ENCODE measurements around the gene BCL2L14. TPM values are rescaled to one million over a fixed set of nuclear protein-coding genes. Genes with fewer than 3 reads are reported as not detected.
A peak's percentile ranks its signal among the peaks of the same experiment; 100 is the strongest.

BCL2L14 gene
- total RNA-seq (2014; rRNA removed; shearing (Covaris generic)) = not detected in 2 replicates

GRCh38 chr12:12070674-12071656 lies at the start of gene BCL2L14:
Gene BCL2L14 (plus strand): TSS chr12:12070939. CDS start chr12:12079306, 8,367 bp downstream.
- DNase-seq (ENCODE audit: low read depth) = peak; percentile 3

GRCh38 chr12:12022306-12022936 lies 48.3 kb upstream of the BCL2L14 start:
- DNase-seq (ENCODE audit: low read depth) = no peak

- no peak for DNase-seq (ENCODE audit: low read depth)
Observed at GRCh38 chr12:12023456-12023855, 47.3 kb upstream of the BCL2L14 start.

DNA sequence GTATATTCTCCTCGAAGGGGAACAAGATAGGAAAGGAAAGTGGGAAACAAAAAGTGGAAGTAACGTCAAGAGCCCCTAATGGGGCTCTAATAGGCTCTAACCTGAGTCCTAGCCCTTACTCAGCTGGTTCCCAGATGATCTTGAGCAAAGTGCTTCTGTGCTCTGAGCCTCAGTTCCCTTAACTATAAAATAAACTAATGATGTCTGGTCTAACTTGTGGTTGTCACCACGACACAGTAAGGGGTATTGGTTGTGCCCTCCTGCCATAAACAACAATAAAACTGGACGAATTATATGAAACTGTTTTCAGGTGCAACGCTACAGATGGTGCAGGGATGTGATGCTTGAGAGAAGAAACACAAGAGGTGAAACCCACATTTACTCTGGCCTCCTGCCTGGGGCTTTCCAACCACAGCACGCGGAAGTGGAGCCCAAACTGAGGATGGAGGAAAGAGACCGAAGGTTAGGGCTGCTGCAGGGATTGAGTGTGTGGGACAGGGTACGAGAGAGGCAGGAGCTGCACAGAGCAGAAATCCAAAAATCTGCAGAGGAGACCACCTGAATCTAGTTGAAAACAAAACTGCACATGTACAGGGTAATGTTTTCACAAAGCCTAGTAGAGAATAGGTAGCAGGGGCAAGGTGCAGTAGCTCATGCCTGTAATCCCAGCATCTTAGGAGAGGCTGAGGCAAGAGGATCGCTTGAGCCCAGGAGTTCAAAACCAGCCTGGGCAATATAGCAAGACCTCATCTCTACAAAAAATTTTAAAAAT lies 45.6 kb upstream of the BCL2L14 start:
- no peak for DNase-seq (ENCODE audit: low read depth)

DNA sequence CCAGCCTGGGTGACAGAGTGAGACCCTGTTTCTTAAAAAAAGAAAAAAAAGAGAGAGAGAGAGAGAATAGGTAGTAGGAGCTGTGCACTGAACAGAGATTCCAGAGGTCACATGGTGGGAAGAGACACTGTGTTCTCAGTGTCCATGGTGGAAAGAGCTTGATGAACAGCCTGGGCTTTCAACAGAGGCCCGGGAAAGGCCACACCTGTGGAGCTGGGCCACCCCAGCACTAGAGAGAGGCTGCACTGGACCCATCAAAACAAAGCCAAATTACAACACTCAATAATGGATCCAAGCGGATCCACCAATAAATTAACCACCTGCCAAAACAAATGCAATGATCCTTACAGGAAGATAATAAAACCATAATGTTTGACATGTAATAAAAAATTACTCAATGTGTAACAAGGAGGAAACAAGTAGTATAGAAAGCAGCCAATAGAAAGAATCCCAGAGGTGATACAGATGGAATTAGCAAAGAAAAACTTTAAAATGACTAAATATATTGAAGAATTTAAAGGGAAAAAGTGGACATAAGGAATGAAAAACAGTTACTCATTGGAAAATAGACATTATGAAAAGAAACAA lies 44.8 kb upstream of the BCL2L14 start:
- DNase-seq (ENCODE audit: low read depth) = no peak

DNA sequence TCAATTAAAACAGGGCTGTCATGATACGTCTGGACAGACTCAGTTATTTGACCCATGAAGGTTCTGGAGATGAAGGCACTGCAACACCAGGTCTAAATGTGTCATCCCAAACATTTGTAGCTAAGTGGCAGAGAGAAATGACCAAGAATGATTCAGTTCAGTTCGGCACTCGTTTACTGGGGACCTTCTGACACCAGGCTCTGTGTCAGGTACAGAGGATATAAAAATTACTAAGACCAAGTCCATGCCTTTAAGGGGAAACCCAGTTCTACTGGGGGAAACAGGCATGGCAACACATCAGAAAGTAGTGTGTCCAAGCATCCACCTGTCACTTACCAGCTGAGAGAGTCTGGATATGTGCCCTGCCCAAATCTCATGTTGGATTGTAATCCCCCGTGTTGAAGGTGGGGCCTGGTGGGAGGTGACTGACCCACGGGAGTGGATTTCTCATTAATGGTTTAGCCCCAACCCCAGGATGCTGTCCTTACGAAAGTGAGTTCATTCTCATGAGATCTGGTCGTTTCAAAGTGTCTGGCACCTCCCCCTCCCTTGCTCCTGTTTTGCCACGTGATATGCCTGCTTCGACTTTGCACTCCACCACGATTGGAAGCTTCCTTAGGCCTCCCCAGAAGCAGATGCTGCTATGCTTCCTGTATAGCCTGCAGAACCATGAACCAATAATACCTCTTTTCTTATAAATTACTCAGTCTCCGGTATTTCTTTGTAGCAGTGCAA lies 41.9 kb upstream of the BCL2L14 start:
- DNase-seq (ENCODE audit: low read depth) = no peak

DNA sequence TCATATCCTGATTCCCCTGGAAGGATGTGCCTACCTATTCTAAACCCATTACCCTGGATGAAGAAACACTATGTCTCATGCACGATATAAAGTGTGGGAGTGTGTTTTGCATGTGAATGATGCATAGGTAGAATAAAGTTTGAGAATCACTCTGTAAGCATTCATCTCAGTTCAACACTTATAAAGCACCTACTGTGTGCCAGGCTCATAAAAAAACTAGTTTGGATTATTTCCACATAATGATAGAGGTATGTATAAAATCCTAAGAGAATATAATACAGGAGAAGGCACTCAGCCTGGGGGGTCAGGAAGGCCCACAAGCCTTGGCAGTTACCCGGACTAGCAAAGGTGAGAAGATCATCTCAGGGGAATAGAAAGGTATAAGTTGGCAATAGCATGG lies 41.1 kb upstream of the BCL2L14 start:
- DNase-seq (ENCODE audit: low read depth) = no peak

DNA sequence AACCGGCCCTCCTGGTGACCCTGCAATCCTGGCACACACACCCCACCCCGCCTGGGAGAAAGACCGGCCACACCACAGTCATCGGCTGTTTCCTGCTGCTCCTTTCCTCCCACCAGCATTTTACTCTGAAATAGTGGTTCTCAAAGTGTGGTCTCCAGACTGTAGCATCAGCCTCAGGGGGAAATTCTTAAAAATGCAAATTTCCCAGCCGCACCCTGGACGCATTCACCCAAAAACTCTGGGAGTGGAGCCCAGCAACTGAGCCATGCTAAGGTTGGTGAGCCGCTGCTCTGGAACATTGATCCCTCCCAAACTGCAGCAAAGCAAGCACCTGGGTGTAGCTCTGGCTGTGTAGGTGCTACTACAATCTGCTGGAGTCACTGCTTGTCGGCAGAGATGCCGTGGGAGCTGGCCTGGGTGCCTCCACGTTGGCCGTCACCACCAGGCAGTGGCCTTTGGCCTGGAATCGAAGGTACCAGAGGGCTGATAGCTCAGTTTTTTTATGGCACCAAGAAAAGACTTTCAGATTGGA lies 38.4 kb upstream of the BCL2L14 start:
- peak; percentile 20 for DNase-seq (ENCODE audit: low read depth)

DNA sequence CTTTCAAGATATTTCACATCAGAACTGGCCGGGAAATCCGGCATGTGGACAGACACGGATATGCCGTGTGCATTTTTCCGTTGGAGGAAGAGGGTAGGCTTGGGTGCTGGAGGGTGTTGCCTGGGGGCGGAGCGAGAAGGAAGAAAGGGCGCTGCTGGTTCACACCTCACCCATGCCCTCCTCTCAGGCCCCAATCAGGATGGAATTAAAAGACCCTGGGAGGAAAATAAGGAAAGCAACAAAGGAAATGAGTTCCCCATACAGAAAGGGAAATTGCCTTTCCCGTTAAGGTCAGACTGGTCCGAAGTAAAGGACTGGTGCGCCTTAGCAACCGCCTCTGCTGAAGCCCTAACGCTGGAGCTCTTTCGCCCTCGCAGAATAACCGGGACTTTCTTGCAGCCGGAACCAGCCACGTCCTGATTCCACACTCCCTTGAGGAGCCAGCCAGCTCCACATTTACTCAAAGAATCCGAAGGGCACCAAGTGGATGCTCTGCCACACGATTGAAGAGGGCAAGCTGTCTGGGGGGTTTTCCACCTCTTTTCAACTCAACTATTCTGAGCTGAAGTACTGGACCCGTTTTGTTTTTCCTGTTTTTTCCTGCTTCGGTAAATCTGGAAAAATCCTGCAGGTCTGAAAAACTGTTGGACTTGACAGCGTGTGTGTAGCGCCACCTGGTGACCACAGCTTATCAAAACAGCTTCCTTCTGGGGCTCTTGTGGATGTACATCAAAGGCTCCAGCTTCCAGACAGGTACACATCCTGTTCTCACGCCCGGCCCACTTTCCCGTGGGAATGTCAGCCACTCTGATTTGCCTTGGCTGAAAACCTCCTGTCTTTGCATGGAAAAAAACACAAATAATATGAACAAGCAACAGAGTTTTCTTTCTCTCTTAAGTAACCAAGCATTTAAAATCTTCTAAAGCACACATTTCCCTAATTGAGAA lies 37.6 kb upstream of the BCL2L14 start:
- peak; percentile 74 for DNase-seq (ENCODE audit: low read depth)

DNA sequence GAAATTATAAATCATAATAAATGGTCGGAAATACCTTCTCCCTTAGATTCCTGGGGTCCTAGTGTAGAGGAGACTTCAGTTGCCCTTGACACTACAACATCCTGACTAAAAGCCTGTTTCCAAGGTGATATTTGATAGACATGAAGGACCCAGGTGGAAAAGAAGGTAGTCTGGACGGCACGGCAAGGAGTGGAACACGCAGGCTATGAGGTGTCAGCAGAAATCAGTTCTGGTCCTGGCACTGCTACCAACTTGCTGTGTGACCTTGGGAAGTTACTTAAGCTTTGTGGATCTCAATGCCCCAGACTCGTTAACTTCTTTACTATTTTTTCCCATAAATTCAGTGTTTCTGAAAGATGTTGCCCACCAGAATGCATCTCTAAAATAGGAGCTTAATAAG lies 36.9 kb upstream of the BCL2L14 start:
- DNase-seq (ENCODE audit: low read depth) = no peak

DNA sequence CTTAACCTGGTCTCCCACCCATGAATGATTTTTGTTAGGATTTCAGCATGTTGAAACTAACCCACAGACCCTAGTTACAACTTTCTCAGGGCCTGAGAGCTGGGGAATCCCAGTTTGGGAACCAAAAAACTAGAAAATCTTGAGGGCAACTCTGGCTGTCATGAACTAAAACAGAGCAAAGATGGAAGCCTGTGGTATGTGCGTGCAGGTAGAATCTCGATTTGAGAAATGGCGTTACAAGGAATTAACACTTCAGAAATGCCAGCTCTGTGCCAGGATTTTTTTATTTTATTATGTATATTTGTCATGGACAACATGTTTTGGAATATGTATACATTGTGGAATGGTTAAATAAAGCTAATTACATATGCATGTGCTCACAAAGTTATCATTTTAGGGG lies 36.4 kb upstream of the BCL2L14 start:
- DNase-seq (ENCODE audit: low read depth) = no peak

- no peak for DNase-seq (ENCODE audit: low read depth)
Observed at GRCh38 chr12:12035229-12035628, 35.5 kb upstream of the BCL2L14 start.

DNA sequence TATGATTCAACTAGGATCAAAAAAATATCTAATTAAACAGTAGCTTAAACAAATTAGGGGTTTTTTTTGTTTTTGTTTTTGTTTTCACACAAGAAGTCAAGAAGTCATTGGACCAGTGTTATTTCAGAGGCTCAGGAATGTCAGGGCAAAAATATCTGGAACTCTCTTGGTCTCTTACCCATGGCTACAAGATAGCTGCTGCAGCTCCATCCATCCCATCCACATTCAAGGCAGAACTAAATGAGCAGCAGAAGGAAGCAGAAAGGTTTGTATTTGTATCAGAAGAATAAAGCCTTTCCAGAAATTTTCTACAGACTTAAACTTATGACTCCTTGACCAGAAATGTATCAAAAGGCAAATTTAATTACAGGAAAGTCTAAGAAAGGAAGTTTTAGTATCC lies 33.8 kb upstream of the BCL2L14 start:
- DNase-seq (ENCODE audit: low read depth) = no peak

DNA sequence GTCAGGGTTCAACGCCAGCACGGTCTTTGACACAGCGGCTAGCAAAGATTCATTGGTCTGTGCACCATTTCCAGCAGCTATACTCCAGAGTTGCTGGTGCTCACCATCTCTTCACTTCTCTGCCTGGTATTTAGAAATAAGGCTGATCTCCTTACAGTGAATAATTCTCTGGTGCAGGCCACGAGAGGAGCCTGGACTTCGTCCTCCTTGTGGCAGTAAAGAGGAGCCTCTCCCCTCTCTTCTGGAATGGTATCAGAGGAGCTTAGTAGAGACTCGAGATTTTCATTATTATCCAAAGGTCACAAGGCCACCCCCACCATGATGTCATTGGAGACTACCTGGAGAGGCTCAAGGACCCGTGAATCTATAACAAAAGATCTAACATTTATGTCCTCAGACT lies 30.8 kb upstream of the BCL2L14 start:
- no peak for DNase-seq (ENCODE audit: low read depth)

DNA sequence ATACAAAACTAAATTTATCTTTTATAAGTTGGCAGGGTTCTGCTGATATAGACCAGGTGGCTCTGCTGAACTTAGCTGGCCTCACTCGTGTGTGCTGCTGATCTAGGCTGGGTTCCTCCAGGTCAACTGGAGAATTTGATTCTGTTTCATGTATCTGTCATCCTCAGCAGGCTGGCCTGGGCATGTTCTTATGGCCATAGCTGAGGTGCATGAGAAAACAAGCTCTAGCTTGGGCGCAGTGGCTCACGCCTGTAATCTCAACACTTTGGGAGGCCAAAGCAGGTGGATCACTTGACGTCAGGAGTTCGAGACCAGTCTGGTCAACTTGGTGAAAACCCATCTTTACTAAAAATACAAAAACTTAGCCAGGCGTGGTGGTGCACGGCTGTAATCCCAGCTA lies 24.3 kb upstream of the BCL2L14 start:
- no peak for DNase-seq (ENCODE audit: low read depth)

GRCh38 chr12:12047682-12048081 lies 23.1 kb upstream of the BCL2L14 start:
- no peak for DNase-seq (ENCODE audit: low read depth)

DNA sequence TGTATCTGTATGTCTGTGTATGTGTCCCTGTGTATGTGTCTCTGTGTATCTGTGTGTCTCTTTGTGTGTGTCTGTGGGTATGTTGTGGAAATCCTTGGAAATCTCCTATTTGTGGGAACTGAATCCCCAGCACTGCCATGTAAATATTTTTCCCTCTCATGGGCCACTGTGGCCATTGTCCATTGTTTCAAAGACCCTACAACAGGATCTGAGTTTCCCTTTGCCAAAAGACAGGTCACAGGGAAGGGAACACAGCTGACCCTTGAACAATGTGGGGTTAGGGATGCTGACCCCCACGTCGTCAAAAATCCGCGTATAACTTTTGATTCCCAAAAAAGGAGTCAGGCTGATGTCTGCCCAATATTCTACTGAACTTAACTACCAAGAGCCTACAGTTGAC lies 22.5 kb upstream of the BCL2L14 start:
- no peak for DNase-seq (ENCODE audit: low read depth)

DNA sequence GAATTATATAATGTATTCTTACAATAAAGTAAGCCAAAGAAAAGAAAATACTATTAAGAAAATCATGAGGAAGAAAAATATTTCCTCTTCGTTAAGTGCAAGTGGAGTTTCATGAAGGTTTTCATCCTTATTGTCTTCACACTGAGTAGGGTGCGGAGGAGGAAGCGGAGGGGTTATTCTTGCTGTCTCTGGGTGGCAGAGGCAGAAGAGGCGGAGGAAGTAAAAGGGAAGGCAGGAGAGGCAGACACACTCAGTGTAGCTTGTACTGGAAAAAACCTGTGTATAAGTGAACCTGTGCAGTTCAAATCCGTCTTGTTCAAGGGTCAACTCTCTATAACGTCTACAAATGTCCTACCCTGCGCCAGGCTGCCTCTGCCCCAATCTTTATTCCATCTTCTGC lies 22.0 kb upstream of the BCL2L14 start:
- no peak for DNase-seq (ENCODE audit: low read depth)

- DNase-seq (ENCODE audit: low read depth) = no peak
Observed at GRCh38 chr12:12051668-12052067, 19.1 kb upstream of the BCL2L14 start.

DNA sequence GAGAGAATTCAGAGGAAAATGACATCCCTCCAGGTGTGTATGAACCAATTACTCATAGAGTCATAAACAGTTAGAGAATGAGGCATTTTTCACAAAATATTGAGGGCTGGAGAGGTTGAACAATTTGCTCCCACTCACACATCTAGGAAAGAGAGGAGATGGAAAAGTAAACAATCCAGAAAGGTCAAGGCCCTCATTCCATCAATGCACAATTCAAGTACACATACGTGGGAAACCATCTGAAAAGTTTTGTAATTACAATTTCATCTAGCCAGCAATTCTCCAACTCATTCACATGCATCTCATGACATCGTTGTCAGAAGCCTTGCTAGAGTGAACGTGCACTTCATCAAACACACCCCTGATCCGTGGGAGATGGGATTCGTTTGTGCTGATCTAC lies 15.7 kb upstream of the BCL2L14 start:
- DNase-seq (ENCODE audit: low read depth) = no peak

All from RPMI7951 (cell line).